Osteoblast (primary cell): ENCODE data around the gene RPL10A. TPM values are rescaled to one million over a fixed set of nuclear protein-coding genes. Genes with fewer than 3 reads are reported as not detected.

Experiments used
- DNase-seq: peaks from one replicate; pipeline ENCODE4 v3.0.0; 2011; ENCODE audit warnings: low spot score, mixed read lengths; ENCODE audit not compliant: insufficient read length; ENCODE audit errors: missing footprints
- H2AFZ ChIP-seq: 2 replicates; pipeline ENCODE4 v1.6.0; 2011; ENCODE audit warnings: mild to moderate bottlenecking, low read length
- H3K27ac ChIP-seq: 2 replicates; pipeline ENCODE4 v1.5.1; 2011; ENCODE audit warnings: mild to moderate bottlenecking, low read depth, low read length, moderate library complexity
- H3K27me3 ChIP-seq: 2 replicates; pipeline ENCODE4 v1.6.0; 2012; ENCODE audit warnings: mild to moderate bottlenecking, control low read depth, inconsistent platforms, low read length, moderate library complexity; ENCODE audit not compliant: insufficient read depth
- H3K36me3 ChIP-seq: 2 replicates; pipeline ENCODE4 v1.5.1; 2011; ENCODE audit warnings: mild to moderate bottlenecking, low read length, control low read depth, moderate library complexity; ENCODE audit not compliant: insufficient read depth
- H3K4me1 ChIP-seq: 2 replicates; pipeline ENCODE4 v1.5.1; 2011; ENCODE audit warnings: mild to moderate bottlenecking, low read length, control low read depth, moderate library complexity; ENCODE audit not compliant: insufficient read depth
- H3K4me2 ChIP-seq: 2 replicates; pipeline ENCODE4 v1.6.0; 2011; ENCODE audit warnings: mild to moderate bottlenecking, low read length; ENCODE audit not compliant: insufficient read depth
- H3K4me3 ChIP-seq: fragments of 200-600 bp; sonication (generic); 3 replicates; pipeline ENCODE4 v1.5.1; 2012; ENCODE audit warnings: mild to moderate bottlenecking, low read length, inconsistent platforms; ENCODE audit not compliant: insufficient read depth
- H3K79me2 ChIP-seq: 2 replicates; pipeline ENCODE4 v1.6.0; 2012; ENCODE audit warnings: mild to moderate bottlenecking, low read length, control low read depth, inconsistent platforms; ENCODE audit not compliant: insufficient read depth
- H3K9me3 ChIP-seq: 2 replicates; pipeline ENCODE4 v1.5.1; 2011; ENCODE audit warnings: low read depth, low read length, control low read depth
- H4K20me1 ChIP-seq: 2 replicates; pipeline ENCODE4 v1.6.0; 2012; ENCODE audit warnings: mild to moderate bottlenecking, low read length, control low read depth; ENCODE audit not compliant: insufficient read depth
- CTCF ChIP-seq: IDR thresholded peaks from 2 replicates; pipeline ENCODE4 v1.5.1; 2011; ENCODE audit warnings: mild to moderate bottlenecking, low read depth, low read length, moderate library complexity; ENCODE audit errors: extremely low read depth
- total RNA-seq: library from RNA; depleted of rRNA; stranded (reverse); fragments of >200 nt; gene quantifications from 2 replicates; pipeline ENCODE4 v1.2.3, GENCODE V29; 2012

Gene RPL10A
- total RNA-seq, 1 donor = 1,373 TPM

- Histone ChIP-seq H3K27ac (no peak overlapping the region), H2AFZ (no peak overlapping the region), H3K36me3 (no peaks in the 10 kb centered on the region), H3K79me2 (no peaks in the 10 kb centered on the region), H3K4me1 (peaks cover 4% of the 10 kb centered on the region), H3K4me3 (no peak overlapping the region), H3K27me3 (peaks cover 41% of the 10 kb centered on the region), H3K4me2 (no peak overlapping the region), H3K9me3 (no peaks in the 10 kb centered on the region), H4K20me1 (no peaks in the 10 kb centered on the region)
- TF ChIP-seq CTCF = no peak
- peak; percentile 48 for DNase-seq
Observed at GRCh38 chr6:35510916-35511561, 42.8 kb downstream of the RPL10A start.

GRCh38 chr6:35511562-35511941, 43.4 kb downstream of the RPL10A start:
- Histone ChIP-seq H4K20me1 (no peaks in the 10 kb centered on the region), H3K4me1 (peaks cover 4% of the 10 kb centered on the region), H3K27ac (no peak overlapping the region), H3K4me3 (no peak overlapping the region), H3K9me3 (no peaks in the 10 kb centered on the region), H3K79me2 (no peaks in the 10 kb centered on the region), H3K36me3 (no peaks in the 10 kb centered on the region), H3K4me2 (no peak overlapping the region), H3K27me3 (peaks cover 36% of the 10 kb centered on the region), H2AFZ (no peak overlapping the region)
- peak; percentile 39 for DNase-seq
- TF ChIP-seq CTCF = no peak

DNA sequence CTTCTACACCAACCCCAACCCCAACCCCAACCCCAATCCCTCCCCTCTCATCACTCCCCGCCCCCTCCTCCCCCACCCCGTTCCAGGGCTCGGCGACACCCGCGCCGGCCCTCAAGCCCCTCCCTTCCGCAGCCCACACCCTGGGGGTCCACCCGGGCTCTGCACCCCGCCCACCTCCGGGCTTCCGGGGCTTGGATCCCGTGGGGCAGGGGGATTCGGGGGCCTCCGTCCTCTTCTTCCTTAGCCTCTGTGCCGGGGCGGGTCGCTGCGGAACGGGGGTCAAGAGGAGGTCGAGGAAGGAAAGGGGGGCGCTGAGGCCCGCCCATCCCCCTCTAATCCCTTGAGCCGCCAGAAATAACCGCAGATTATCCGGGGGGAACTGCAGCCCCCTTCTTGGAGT, 43.8 kb downstream of the RPL10A start:
- peaks cover 4% of the 10 kb centered on the region for H3K4me1 ChIP-seq
- no peak for DNase-seq
- no peak for TF ChIP-seq CTCF
- peaks cover 34% of the 10 kb centered on the region for H3K27me3 ChIP-seq
- no peaks in the 10 kb centered on the region for H3K36me3 ChIP-seq
- no peaks in the 10 kb centered on the region for H3K9me3 ChIP-seq
- H4K20me1 ChIP-seq = no peaks in the 10 kb centered on the region
- no peak overlapping the region for H3K4me3 ChIP-seq
- H3K4me2 ChIP-seq = no peak overlapping the region
- H2AFZ ChIP-seq = no peak overlapping the region
- H3K27ac ChIP-seq = no peak overlapping the region
- H3K79me2 ChIP-seq = no peaks in the 10 kb centered on the region

DNA sequence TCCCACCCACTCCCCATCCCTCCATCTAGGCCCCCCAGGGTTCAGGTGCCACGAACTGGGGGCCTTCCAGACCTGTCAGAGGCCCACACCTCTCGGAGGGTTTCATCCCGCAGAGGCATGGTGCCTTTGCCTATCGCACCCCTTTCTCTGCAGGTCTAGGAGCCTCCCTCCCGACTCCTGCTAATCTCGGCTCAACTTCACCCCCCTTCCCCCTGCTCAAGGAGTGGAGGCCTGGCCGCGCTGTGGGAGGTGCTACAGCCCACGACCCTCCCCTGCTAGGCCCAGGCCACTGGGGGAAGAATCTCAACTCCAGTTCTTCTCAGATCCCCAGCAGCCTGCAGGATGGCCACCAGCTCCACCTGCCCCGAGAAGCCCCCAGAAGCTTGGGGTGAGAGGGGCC, 44.5 kb downstream of the RPL10A start, which contains the start of gene TULP1:
TSS of gene TULP1 (minus strand) at position 157 of the 400 bp plus-strand sequence. CDS start at position 119, 38 bp downstream.
- Histone ChIP-seq H3K9me3 (no peaks in the 10 kb centered on the region), H3K4me2 (no peak within 1 kb of the TSS), H3K27me3 (peaks cover 34% of the 10 kb centered on the region), H3K36me3 (no peaks in the 10 kb centered on the region), H2AFZ (no peak within 1 kb of the TSS), H4K20me1 (no peaks in the 10 kb centered on the region), H3K4me3 (no peak within 1 kb of the TSS), H3K27ac (no peak within 1 kb of the TSS), H3K79me2 (no peaks in the 10 kb centered on the region), H3K4me1 (no peaks in the 10 kb centered on the region)
- TF ChIP-seq CTCF = no peak
- peak; percentile 44 for DNase-seq
